ENCODE results near the gene MANBA. TPM values are rescaled to one million over a fixed set of nuclear protein-coding genes. Genes with fewer than 3 reads are reported as not detected.

The MANBA gene
- total RNA-seq, 2 experiments from 2014 or later = 13.6 to 14.5 TPM

DNA sequence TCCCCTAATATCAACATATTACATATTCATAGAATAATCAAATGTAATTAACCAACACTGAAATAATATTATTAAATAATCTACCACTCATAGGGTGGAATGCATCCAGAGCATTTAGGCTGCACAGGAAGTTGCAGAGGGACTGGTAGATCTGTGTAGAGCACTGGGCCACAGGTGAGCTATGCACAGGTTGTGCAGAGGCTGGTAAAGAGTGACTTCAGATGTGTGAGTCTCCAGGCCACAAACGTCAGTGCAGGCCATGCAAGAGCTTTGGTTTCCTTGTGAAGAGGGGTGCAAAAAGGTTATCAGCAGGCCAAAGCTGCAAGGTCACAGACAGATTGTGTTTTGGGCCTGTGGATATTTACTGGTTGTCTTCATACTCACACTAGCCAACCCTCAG is 25.5 kb upstream of the MANBA start:
- Mint-ChIP-seq H3K36me3 (ENCODE audit: low read depth) (peaks cover 2% of the 10 kb centered on the region), H3K27me3 (no peaks in the 10 kb centered on the region), H3K9me3 (no peaks in the 10 kb centered on the region), H3K4me1 (peaks cover 9% of the 10 kb centered on the region), H3K4me3 (no peak overlapping the region), H3K27ac (no peak overlapping the region)
- ChIA-PET POLR2A (interaction anchor here (1.1 to 1.5 kb wide), 2 partner anchors 41 to 83 kb away, joined by 3 to 8 read pairs; partner anchors contain the start of genes CISD2 and UBE2D3), CTCF (no interaction called here)
- no peak for DNase-seq

DNA sequence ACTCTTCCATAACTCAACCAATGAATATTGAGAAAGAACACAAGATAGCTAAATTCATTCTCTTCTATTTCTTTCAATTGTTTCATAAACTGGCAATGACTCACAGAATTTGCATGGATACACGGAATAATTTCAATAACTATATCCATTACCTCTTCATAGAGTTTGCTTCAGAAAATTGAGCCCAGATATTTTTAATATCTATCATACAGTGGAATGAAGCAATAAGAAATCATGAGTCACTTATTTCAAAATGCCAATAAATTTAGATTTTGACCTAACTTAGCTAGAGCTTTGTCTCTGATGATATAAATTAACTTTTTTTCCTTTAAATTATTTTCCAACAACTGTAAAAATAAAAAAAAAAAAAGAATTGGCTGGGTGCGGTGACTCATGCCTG is 22.2 kb upstream of the MANBA start:
- H3K9me3 Mint-ChIP-seq = no peaks in the 10 kb centered on the region
- no peak overlapping the region for H3K4me3 Mint-ChIP-seq
- H3K27ac Mint-ChIP-seq = no peak overlapping the region
- H3K36me3 Mint-ChIP-seq (ENCODE audit: low read depth) = no peaks in the 10 kb centered on the region
- ChIA-PET CTCF (no interaction called here), POLR2A (interaction anchor here (0.6 kb wide), 1 partner anchor 40 kb away, joined by 3 read pairs; no protein-coding TSS in a partner anchor)
- H3K27me3 Mint-ChIP-seq = peaks cover 5% of the 10 kb centered on the region
- DNase-seq = no peak
- H3K4me1 Mint-ChIP-seq = peaks cover 8% of the 10 kb centered on the region

DNA sequence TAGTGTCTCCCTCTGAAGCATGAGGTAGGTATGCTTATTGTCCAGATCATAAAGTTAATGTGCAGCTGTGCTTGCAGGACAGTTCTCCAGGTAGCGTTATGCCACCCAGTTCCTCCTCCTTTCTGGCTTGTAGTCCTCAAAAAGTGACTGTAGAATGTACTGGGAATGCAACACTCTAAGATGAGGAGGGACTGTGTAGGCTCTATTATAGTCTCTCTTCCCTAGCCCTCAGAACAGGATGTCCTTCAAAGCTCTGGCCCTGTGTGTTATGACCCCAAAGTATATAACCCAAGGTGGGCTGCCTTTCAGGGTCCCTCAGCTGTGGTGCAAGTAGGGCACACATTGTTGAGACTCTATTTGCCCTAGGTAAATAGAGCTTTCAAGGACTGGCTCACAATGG is 20.8 kb upstream of the MANBA start:
- no peak for DNase-seq
- Mint-ChIP-seq H3K27me3 (peaks cover 13% of the 10 kb centered on the region), H3K9me3 (no peaks in the 10 kb centered on the region), H3K4me1 (peaks cover 8% of the 10 kb centered on the region), H3K4me3 (no peak overlapping the region), H3K27ac (no peak overlapping the region), H3K36me3 (ENCODE audit: low read depth) (no peaks in the 10 kb centered on the region)
- CTCF ChIA-PET = no interaction called here
- POLR2A ChIA-PET = interaction anchor here (0.9 kb wide), 1 partner anchor 20 kb away, joined by 3 read pairs; no protein-coding TSS in a partner anchor

DNA sequence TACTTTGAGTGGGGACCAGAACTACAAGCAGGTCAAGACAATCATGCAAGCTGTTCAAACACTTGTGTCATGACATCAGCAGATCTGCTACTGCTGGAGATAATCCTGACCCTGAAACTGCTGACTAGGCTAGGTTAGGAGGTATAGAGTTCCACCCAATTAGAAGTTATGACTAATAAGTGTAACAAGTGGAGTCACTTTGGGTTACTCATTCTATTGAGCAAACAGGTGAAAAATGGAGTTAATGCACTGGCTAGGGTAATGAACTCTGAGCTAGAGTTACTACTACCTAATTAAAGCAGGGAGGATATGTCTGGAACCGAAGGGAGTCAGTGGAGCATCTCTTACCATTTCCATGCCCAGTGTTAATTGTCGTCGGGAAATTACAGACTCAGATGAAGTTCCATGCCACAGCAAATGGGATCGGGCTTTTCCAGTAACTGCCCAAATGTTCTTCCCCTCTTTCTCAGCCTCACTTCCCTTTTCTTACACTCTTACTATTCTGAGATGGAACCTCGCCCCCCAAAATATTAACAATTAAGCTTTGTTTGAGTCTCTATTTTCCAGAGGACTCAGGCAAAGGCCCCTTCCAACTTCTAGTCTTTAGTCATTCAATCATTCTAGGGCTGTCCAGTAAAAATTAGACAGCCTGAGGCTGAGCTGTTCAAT is 19.8 kb upstream of the MANBA start:
- ChIA-PET CTCF (no interaction called here), POLR2A (interaction anchor here (0.7 kb wide), 1 partner anchor 21 kb away, joined by 3 read pairs; no protein-coding TSS in a partner anchor)
- H3K27me3 Mint-ChIP-seq = peaks cover 16% of the 10 kb centered on the region
- no peak for DNase-seq
- H3K36me3 Mint-ChIP-seq (ENCODE audit: low read depth) = no peaks in the 10 kb centered on the region
- H3K4me3 Mint-ChIP-seq = no peak overlapping the region
- no peak overlapping the region for H3K27ac Mint-ChIP-seq
- peaks cover 8% of the 10 kb centered on the region for H3K4me1 Mint-ChIP-seq
- H3K9me3 Mint-ChIP-seq = no peaks in the 10 kb centered on the region

DNA sequence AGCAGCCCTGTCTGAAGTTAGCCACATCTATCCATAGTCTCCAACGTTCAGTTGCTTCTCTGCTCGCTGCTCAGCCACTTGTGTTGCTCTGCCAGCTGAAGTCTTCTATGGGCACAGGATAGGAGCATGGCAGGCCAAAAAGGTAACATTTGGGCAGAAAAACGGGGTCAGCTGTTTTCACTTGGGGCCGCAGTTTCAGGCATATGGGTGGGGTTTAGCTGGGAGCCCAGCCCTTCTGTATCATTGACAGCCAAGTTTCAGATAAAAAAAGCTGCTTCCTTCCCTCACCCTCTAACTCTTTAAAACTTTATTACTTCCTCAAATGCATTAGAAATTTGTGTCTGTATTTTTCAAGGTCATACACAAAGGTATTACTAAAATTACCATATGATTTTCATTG is 18.4 kb upstream of the MANBA start:
- peaks cover 18% of the 10 kb centered on the region for H3K27me3 Mint-ChIP-seq
- no peak overlapping the region for H3K27ac Mint-ChIP-seq
- H3K9me3 Mint-ChIP-seq = no peaks in the 10 kb centered on the region
- CTCF ChIA-PET = no interaction called here
- peaks cover 8% of the 10 kb centered on the region for H3K4me1 Mint-ChIP-seq
- H3K4me3 Mint-ChIP-seq = no peak overlapping the region
- POLR2A ChIA-PET = no interaction called here
- no peak for DNase-seq
- no peaks in the 10 kb centered on the region for H3K36me3 Mint-ChIP-seq (ENCODE audit: low read depth)

DNA sequence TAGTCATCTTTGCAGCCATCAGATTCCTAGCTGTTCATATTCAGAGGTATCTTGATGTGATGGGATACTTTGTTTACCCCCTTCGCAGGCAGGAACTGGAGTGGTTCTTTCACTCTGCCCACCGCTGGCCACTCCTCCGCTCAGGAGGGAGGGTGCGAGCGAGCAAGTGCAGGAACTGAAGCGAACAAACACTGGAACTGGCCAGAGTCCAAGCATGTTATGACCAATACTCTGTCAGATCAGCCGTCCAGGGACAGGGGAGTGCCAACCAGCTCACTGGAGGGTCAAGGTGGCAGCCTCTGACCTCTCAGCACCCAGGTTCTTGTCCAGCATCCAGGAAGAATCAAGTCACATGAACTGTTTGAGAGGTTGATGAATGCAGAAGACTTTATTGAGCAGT is 18.0 kb upstream of the MANBA start:
- ChIA-PET POLR2A (no interaction called here), CTCF (no interaction called here)
- Mint-ChIP-seq H3K9me3 (no peaks in the 10 kb centered on the region), H3K4me1 (peaks cover 8% of the 10 kb centered on the region), H3K4me3 (no peak overlapping the region), H3K27ac (no peak overlapping the region), H3K27me3 (peaks cover 18% of the 10 kb centered on the region), H3K36me3 (ENCODE audit: low read depth) (no peaks in the 10 kb centered on the region)
- DNase-seq = no peak

DNA sequence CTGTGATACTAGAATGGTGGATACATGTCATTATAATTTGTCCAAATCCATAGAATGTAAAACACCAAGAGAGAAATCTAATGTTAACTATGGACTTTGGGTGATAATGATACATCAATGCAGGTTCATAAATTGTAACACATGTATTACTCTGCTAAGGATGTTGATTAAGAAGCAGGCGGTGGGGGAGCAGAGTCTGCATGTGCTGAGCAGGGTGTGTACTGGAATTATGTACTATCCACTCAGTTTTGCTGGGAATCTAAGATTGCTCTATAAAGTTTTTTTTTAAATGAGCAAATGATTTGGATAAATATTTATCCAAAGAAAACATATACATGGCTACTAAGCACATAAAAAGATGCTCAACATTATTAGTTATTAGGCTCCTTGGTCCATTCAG is 15.0 kb upstream of the MANBA start:
- Mint-ChIP-seq H3K9me3 (no peaks in the 10 kb centered on the region), H3K36me3 (ENCODE audit: low read depth) (no peaks in the 10 kb centered on the region), H3K4me1 (peaks cover 7% of the 10 kb centered on the region), H3K27ac (no peak overlapping the region), H3K4me3 (no peak overlapping the region), H3K27me3 (peaks cover 18% of the 10 kb centered on the region)
- ChIA-PET POLR2A (no interaction called here), CTCF (no interaction called here)
- DNase-seq = no peak

DNA sequence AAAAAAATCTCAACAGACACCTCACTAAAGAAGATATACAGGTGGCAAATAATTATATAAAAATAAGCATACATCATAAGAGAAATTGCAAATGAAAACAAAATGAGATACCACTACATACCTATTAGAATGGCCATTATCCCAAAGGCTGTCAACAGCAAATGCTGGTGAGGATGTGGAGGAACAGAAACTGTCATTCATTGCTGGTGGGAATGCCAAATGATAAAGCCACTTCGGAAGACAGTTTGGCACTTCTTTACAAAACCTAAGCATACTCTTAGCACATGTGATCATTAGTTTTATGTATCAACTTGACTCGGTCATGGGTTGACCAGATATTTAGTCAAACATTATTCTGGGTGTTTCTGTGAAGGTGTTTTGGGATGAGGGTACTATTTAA is 13.5 kb upstream of the MANBA start:
- Mint-ChIP-seq H3K4me3 (no peak overlapping the region), H3K27me3 (peaks cover 18% of the 10 kb centered on the region), H3K4me1 (no peaks in the 10 kb centered on the region), H3K36me3 (ENCODE audit: low read depth) (no peaks in the 10 kb centered on the region), H3K9me3 (no peaks in the 10 kb centered on the region), H3K27ac (no peak overlapping the region)
- POLR2A ChIA-PET = no interaction called here
- DNase-seq = no peak
- CTCF ChIA-PET = interaction anchor here (0.6 kb wide), 1 partner anchor 66 kb away, joined by 3 read pairs; no protein-coding TSS in a partner anchor

DNA sequence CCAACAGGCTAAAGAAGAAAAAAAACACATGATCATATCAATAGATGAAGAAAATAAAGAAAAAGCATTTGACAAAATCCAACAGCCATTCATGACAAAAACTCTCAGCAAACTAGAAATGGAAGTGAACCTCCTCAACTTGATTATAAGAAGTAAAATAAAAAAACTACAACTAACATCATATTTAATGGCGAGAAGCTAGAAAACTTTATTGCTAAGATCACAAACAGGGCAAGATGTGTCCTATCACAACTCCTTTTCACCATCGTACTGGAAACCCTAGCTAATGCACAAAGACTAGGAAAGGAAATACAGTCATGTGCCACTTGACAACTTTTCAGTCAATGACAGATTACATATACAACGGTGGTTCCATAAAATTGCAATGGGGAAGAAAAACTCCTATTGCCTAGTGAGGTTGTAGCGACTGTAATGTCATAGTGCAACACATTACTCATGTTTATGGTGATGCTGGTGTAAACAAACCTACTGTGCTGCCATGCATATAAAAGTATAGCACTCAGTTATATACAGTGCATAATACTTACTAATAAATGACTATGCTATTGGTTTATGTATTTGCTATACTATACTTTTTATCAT is 12.1 kb upstream of the MANBA start:
- DNase-seq = no peak
- ChIA-PET CTCF (no interaction called here), POLR2A (no interaction called here)
- no peaks in the 10 kb centered on the region for H3K9me3 Mint-ChIP-seq
- H3K4me1 Mint-ChIP-seq = no peaks in the 10 kb centered on the region
- no peak overlapping the region for H3K27ac Mint-ChIP-seq
- H3K27me3 Mint-ChIP-seq = peaks cover 12% of the 10 kb centered on the region
- no peaks in the 10 kb centered on the region for H3K36me3 Mint-ChIP-seq (ENCODE audit: low read depth)
- H3K4me3 Mint-ChIP-seq = no peak overlapping the region

DNA sequence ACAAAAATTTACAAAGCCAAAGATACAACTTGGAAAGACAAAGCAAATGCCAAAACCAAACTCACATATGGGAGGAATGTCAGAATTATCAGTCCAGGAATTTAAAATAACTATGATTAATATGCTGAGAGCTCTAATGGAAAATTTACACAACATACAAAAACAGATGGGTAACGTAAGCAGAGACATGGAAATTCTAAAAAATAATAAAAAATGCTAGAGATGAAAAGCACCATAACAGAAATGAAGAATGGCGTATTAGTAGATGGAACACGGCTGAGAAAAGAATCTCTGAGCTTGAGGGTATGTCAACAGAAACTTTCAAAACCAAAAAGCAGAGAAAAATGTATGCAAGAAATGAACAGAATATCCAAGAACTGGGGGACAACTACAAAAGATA is 4.1 kb upstream of the MANBA start:
- Mint-ChIP-seq H3K9me3 (no peaks in the 10 kb centered on the region), H3K36me3 (ENCODE audit: low read depth) (peaks cover 6% of the 10 kb centered on the region), H3K27ac (no peak overlapping the region), H3K27me3 (peaks cover 10% of the 10 kb centered on the region), H3K4me3 (no peak overlapping the region), H3K4me1 (peaks cover 14% of the 10 kb centered on the region)
- POLR2A ChIA-PET = no interaction called here
- DNase-seq = no peak
- CTCF ChIA-PET = no interaction called here

DNA sequence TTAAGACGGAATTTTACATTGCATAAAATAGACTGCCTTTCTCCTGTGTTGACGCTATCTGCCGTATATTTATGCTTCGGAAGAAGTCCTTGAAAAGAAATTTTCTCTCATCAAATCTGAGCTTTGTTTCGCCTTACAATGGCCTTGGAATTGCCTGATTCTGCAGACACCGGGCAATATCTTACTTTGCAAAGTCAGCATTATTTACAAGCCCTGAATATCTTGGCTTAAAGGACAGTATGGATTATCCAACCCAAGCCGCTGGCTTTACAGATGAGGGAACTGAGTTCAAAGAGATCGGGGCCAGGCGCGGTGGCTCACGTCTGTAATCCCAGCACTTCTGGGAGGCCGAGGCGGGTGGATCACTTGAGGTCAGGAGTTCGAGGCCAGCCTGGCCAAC is 1.1 kb upstream of the MANBA start:
- H3K9me3 Mint-ChIP-seq = no peaks in the 10 kb centered on the region
- peaks cover 16% of the 10 kb centered on the region for H3K36me3 Mint-ChIP-seq (ENCODE audit: low read depth)
- ChIA-PET CTCF (interaction anchor here (0.6 to 1.3 kb wide), 3 partner anchors 9 to 313 kb away, joined by 3 to 5 read pairs (median 3); no protein-coding TSS in a partner anchor), POLR2A (interaction anchor here (0.9 to 2.8 kb wide), 12 partner anchors 16 to 417 kb away, joined by 3 to 35 read pairs (median 5); partner anchors contain the start of genes CISD2, NFKB1 and UBE2D3)
- peaks cover 26% of the 10 kb centered on the region for H3K4me1 Mint-ChIP-seq
- DNase-seq = no peak
- no peak overlapping the region for H3K27ac Mint-ChIP-seq
- peaks cover 10% of the 10 kb centered on the region for H3K27me3 Mint-ChIP-seq
- peak overlapping the region; percentile 3 for H3K4me3 Mint-ChIP-seq

DNA sequence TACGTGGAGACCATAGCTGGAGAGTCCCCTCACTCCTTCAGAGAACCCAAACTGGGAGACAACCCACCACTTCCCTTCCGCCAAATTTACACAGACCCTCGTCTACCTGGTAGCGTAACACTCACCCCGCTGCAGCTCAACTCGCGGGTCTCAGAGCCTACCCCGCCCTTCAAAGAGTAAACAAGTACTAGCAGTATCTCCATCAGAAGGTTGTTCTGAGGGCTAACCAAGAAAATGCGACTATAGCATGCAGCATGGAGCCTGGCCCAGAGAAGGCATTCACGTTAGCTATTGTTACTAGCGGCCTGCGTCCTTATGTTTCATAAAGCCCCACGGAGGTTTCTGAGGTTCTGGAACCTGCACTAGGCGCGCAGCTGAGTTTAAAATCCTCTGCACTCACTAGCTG is 531 bp upstream of the MANBA start:
- DNase-seq = no peak
- peak overlapping the region; percentile 48 for H3K27ac Mint-ChIP-seq
- peak overlapping the region; percentile 99 for H3K4me3 Mint-ChIP-seq
- H3K27me3 Mint-ChIP-seq = peaks cover 10% of the 10 kb centered on the region
- H3K4me1 Mint-ChIP-seq = peaks cover 26% of the 10 kb centered on the region
- no peaks in the 10 kb centered on the region for H3K9me3 Mint-ChIP-seq
- H3K36me3 Mint-ChIP-seq (ENCODE audit: low read depth) = peaks cover 17% of the 10 kb centered on the region
- CTCF ChIA-PET = interaction anchor here (0.6 to 1.3 kb wide), 6 partner anchors 8 to 330 kb away, joined by 3 to 5 read pairs (median 4); no protein-coding TSS in a partner anchor
- POLR2A ChIA-PET = interaction anchor here (0.6 to 2.8 kb wide), 26 partner anchors 9 to 417 kb away, joined by 3 to 35 read pairs (median 4); partner anchors contain the start of genes CISD2, NFKB1 and UBE2D3

DNA sequence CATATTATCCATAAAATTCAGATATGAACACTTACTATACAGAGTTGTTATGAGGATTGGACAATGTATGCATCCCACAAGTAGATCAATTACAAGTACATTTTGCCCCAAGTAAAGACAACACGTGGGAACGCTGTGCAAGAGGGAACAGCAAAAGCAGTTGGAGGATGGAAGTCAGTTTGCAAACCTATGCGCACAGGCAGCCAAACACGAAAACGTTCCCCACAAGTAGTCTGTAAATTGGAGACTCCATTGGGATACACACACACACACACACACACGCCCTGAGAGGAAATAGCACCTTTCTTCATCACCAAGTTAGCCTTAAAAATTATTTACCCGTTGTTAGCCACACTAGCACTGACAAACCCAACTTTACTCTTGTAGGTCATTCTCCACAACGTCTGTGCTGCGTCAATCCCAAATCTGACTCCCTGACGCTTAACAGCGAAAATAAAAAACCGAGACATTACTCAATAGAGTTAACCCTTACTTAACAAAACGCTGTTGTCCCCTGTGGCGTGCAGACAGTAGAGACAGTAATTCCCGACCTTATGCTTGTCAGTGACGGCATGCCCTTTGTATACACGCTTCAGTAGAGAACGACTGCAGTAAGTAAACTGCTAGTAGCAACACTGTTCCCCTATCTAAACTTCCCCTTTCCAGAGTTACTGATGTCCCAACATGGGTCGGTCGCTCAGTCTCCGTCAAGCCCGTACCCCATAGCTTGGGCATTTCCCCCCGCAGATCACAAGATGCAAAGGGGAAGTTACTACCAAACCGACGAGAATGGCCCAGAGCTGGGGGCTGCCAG is 730 bp downstream of the MANBA start:
- peaks cover 26% of the 10 kb centered on the region for H3K4me1 Mint-ChIP-seq
- ChIA-PET CTCF (interaction anchor here (0.6 to 1.3 kb wide), 7 partner anchors 7 to 415 kb away, joined by 3 to 5 read pairs (median 4); partner anchors contain the start of gene SLC39A8), POLR2A (interaction anchor here (0.8 to 2.8 kb wide), 20 partner anchors 10 to 335 kb away, joined by 3 to 35 read pairs (median 4); partner anchors contain the start of genes CISD2 and UBE2D3)
- H3K27me3 Mint-ChIP-seq = peaks cover 7% of the 10 kb centered on the region
- peaks cover 20% of the 10 kb centered on the region for H3K36me3 Mint-ChIP-seq (ENCODE audit: low read depth)
- H3K4me3 Mint-ChIP-seq = peak overlapping the region; percentile 99
- no peaks in the 10 kb centered on the region for H3K9me3 Mint-ChIP-seq
- H3K27ac Mint-ChIP-seq = peak overlapping the region; percentile 81
- DNase-seq = no peak
